Ascending aorta (tissue), 2 donors: ENCODE results near the gene ARFGEF2. TPM values are rescaled to one million over a fixed set of nuclear protein-coding genes. Genes with fewer than 3 reads are reported as not detected.

Experiments
- DNase-seq, 2 donors: peaks; one replicate each; pipeline ENCODE4 v3.0.0-alpha.2; 2019; ENCODE audit warnings: low spot score in 2 of 2
- H3K27ac ChIP-seq, 2 donors: fragments of 200-600 bp; sonication (generic); one replicate each; pipeline ENCODE4 v1.5.1; 2016 to 2017; ENCODE audit warnings: mild to moderate bottlenecking in 1 of 2
- H3K27me3 ChIP-seq: fragments of 200-600 bp; sonication (generic); one replicate; pipeline ENCODE4 v1.5.1; 2017
- H3K36me3 ChIP-seq, 2 donors: fragments of 200-600 bp; sonication (generic); one replicate each; pipeline ENCODE4 v1.5.1; 2016
- H3K4me1 ChIP-seq, 2 donors: fragments of 200-600 bp; sonication (generic); one replicate each; pipeline ENCODE4 v1.5.1; 2016 to 2017; ENCODE audit warnings: mild to moderate bottlenecking in 1 of 2
- H3K4me3 ChIP-seq, 2 donors: fragments of 200-600 bp; sonication (generic); one replicate each; pipeline ENCODE4 v1.5.1; 2016 to 2017; ENCODE audit warnings: mild to moderate bottlenecking in 1 of 2
- H3K9me3 ChIP-seq, 2 donors: fragments of 200-600 bp; sonication (generic); one replicate each; pipeline ENCODE4 v1.5.1; 2016
- intact Hi-C: fragments of 100-400 bp; cut with DNase I; formaldehyde crosslinking; loops from one replicate; pipeline ENCODE4 v1.15.1; 2023
- total RNA-seq: library from RNA; depleted of rRNA; stranded (reverse); fragments of >200 nt; gene quantifications from one replicate; pipeline ENCODE4 v1.1.0, GENCODE V29; 2016
- TF ChIP-seq, protein P1 (sequence below), 3 experiments: fragments of 200-600 bp in 2 of 3; fragments of 450-650 bp in 1 of 3; sonication (generic) in 2 of 3; IDR thresholded peaks; one replicate each; pipeline ENCODE4 v1.5.1; 2016 to 2019; ENCODE audit warnings: antibody characterized with exemption in 3 of 3, mild to moderate bottlenecking in 1 of 3, moderate library complexity in 1 of 3

ARFGEF2 gene
- total RNA-seq, 1 donor from 2014 or later: 7.9 TPM

DNA sequence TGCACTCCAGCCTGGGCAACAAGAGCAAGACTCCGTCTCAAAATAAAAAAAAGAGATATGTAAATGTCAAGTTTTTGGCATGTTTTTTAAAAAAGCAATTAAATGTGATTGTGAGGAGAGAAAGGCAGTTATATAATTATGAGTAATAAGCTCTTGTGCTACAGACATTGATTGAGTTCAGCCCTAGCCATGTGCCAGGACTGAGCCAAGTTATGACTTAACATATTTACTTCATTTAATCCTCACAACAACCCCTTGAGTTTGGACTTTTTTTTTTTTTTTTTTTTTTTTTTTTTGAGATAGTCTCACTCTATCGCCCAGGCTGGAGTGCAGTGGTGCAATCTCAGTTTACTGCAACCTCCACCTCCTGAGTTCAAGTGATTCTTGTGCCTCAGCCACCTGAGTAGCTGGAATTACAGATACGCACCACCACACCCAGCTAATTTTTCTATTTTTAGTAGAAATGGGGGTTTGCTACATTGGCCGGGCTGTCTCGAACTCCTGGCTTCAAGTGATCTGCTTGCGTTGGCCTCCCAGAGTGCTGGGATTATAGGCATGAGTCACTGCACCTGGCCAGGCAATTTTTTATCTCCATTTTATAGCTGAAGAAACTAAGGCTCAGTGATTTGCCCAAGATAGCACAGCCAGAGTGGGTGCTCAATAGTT lies 109.6 kb downstream of the ARFGEF2 start:
- DNase-seq: no peak
- Histone ChIP-seq H3K27me3 (no peaks in the 10 kb centered on the region), H3K27ac (no peak overlapping the region), H3K4me1 (no peaks in the 10 kb centered on the region), H3K4me3 (no peak overlapping the region), H3K9me3 (no peaks in the 10 kb centered on the region), H3K36me3 (peaks cover 55 to 63% of the 10 kb centered on the region in 2 donors)
- intact Hi-C loops: no loop called here
- TF ChIP-seq, protein P1, sequence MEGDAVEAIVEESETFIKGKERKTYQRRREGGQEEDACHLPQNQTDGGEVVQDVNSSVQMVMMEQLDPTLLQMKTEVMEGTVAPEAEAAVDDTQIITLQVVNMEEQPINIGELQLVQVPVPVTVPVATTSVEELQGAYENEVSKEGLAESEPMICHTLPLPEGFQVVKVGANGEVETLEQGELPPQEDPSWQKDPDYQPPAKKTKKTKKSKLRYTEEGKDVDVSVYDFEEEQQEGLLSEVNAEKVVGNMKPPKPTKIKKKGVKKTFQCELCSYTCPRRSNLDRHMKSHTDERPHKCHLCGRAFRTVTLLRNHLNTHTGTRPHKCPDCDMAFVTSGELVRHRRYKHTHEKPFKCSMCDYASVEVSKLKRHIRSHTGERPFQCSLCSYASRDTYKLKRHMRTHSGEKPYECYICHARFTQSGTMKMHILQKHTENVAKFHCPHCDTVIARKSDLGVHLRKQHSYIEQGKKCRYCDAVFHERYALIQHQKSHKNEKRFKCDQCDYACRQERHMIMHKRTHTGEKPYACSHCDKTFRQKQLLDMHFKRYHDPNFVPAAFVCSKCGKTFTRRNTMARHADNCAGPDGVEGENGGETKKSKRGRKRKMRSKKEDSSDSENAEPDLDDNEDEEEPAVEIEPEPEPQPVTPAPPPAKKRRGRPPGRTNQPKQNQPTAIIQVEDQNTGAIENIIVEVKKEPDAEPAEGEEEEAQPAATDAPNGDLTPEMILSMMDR (IDR thresholded peaks at IDR 0.05): no peak

DNA sequence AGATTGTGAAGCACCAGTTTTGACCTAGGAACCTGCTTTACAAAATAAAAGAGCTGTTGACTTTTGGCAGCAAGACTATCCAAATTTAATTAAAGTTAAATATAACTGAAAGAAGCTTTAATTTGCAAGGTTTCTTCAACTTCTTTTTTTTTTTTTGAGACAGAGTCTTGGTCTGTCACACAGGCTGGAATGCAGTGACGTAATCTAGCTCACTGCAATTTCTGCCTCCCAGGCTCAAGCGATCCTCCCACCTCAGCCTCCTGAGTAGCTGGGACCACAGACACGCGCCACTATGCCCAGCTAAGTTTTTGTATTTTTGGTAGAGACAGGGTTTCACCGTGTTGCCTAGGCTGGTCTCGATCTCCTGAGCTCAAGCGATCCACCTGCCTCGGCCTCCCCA lies 110.9 kb downstream of the ARFGEF2 start:
- H3K27me3 ChIP-seq: no peaks in the 10 kb centered on the region
- H3K4me1 ChIP-seq: no peaks in the 10 kb centered on the region
- peaks cover 42 to 51% of the 10 kb centered on the region in 2 donors for H3K36me3 ChIP-seq
- TF ChIP-seq, protein P1 (IDR thresholded peaks at IDR 0.05): no peak
- H3K27ac ChIP-seq: no peak overlapping the region
- no peak overlapping the region for H3K4me3 ChIP-seq
- DNase-seq: no peak
- intact Hi-C loops: no loop called here
- no peaks in the 10 kb centered on the region for H3K9me3 ChIP-seq

DNA sequence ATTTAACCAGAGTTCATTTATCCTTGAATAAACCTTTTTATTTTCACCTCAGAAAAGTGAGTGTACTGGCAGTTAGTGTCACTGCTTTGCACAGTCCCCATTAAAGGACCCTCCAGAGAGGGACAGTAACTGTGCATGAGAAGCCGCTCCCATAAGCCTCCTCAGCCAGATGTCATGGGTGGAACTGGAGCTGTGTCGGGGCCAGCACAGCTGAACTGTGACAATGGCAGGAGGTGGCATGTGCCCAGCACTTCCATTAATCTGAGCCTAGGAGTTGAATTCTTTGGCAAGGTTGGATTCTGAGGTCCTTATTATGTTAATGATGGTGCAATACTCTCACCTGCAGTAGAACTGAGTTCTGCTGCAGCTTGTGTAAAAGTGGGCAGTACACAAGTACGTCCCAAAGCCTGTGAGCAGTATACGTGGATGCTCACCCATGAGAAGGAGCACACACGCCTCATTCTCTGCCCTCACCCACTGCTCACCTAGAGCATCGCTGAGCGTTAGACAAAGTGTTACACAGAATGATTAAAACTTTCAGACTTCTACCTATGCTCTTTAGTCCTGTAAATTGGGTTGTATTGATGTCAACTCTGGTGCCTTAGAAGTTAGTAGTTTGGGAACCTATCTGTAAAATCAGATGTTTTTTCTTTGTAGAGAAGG lies 112.7 kb downstream of the ARFGEF2 start:
- Histone ChIP-seq H3K4me3 (no peak overlapping the region), H3K36me3 (peaks cover 29 to 33% of the 10 kb centered on the region in 2 donors), H3K4me1 (no peaks in the 10 kb centered on the region), H3K27ac (no peak overlapping the region), H3K27me3 (no peaks in the 10 kb centered on the region), H3K9me3 (no peaks in the 10 kb centered on the region)
- TF ChIP-seq, protein P1 (IDR thresholded peaks at IDR 0.05): no peak
- DNase-seq: no peak
- intact Hi-C loops: no loop called here

DNA sequence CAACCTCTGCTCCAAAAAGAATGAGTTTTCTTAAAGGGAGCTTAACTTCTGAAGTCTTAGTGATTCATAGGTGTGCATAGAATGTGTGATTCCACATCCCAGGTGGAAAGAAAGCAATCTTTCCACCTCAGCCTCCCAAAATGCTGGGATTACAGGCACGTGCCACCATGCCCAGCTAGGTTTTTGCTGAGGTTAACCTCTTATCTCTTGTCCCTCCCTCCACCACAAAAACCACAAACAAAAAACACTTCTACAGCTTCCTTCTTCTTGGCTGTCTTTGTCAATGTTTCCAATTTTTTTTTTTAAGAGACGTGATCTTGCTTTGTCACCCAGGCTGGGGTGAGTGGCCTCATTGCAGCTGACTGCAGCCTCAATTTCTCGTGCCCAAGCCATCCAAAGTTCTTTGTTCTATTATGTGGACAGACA lies 116.5 kb downstream of the ARFGEF2 start:
- TF ChIP-seq, protein P1 (IDR thresholded peaks at IDR 0.05): no peak
- H3K9me3 ChIP-seq: no peaks in the 10 kb centered on the region
- no peak overlapping the region for H3K27ac ChIP-seq
- H3K4me1 ChIP-seq: no peaks in the 10 kb centered on the region
- H3K36me3 ChIP-seq: peaks cover 11 to 16% of the 10 kb centered on the region in 2 donors
- intact Hi-C loops: no loop called here
- H3K27me3 ChIP-seq: no peaks in the 10 kb centered on the region
- no peak overlapping the region for H3K4me3 ChIP-seq
- no peak for DNase-seq

DNA sequence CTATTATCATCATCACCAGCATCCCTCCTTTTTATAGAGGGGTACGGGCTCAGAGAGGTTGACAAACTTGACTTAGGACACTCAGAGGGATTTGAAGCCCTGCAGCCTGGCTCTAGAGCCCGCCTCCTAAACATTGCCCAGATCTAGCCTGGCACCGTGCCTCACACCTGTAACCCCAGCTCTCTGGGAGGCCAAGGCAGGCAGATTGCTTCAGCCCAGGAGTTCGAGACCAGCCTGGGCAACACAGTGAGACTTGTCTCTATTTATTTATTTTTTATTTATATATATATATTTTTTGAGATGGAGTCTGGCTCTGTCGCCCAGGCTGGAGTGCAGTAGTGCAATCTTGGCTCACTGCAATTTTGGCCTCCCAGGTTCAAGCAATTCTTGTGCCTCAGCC lies 118.3 kb downstream of the ARFGEF2 start:
- TF ChIP-seq, protein P1 (IDR thresholded peaks at IDR 0.05): no peak
- H3K4me1 ChIP-seq: no peaks in the 10 kb centered on the region
- no peaks in the 10 kb centered on the region for H3K36me3 ChIP-seq
- H3K4me3 ChIP-seq: no peak overlapping the region
- no peaks in the 10 kb centered on the region for H3K27me3 ChIP-seq
- no peak overlapping the region for H3K27ac ChIP-seq
- intact Hi-C loops: no loop called here
- H3K9me3 ChIP-seq: no peaks in the 10 kb centered on the region
- no peak for DNase-seq
